ENCODE results near the gene TIMP2. TPM values are rescaled to one million over a fixed set of nuclear protein-coding genes. Genes with fewer than 3 reads are reported as not detected.
A peak's percentile ranks its signal among the peaks of the same experiment; 100 is the strongest.
"Not testable (repeated sequence)": the region's sequence is repeated elsewhere in the genome, so short reads cannot be mapped to it uniquely, and the experiment has no call there.

The TIMP2 gene
- total RNA-seq, 1 donor from 2014 or later, result 318 TPM

- H3K9me3 ChIP-seq, result no peaks in the 10 kb centered on the region
- intact Hi-C loops (cut with DNase I), result no loop called here
- H3K27me3 ChIP-seq, result no peaks in the 10 kb centered on the region
- peak overlapping the region; percentile 83 for H3K27ac ChIP-seq
- peak; percentile 76 for DNase-seq
- TF ChIP-seq, protein P1, sequence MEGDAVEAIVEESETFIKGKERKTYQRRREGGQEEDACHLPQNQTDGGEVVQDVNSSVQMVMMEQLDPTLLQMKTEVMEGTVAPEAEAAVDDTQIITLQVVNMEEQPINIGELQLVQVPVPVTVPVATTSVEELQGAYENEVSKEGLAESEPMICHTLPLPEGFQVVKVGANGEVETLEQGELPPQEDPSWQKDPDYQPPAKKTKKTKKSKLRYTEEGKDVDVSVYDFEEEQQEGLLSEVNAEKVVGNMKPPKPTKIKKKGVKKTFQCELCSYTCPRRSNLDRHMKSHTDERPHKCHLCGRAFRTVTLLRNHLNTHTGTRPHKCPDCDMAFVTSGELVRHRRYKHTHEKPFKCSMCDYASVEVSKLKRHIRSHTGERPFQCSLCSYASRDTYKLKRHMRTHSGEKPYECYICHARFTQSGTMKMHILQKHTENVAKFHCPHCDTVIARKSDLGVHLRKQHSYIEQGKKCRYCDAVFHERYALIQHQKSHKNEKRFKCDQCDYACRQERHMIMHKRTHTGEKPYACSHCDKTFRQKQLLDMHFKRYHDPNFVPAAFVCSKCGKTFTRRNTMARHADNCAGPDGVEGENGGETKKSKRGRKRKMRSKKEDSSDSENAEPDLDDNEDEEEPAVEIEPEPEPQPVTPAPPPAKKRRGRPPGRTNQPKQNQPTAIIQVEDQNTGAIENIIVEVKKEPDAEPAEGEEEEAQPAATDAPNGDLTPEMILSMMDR (IDR thresholded peaks at IDR 0.05), result no peak
- H3K4me1 ChIP-seq, result peaks cover 39% of the 10 kb centered on the region
- peak; percentile 1 for ATAC-seq
- no peaks in the 10 kb centered on the region for H3K36me3 ChIP-seq
- peak overlapping the region; percentile 2 for H3K4me3 ChIP-seq
Observed at GRCh38 chr17:78879635-78880186, 45.5 kb downstream of the TIMP2 start.

GRCh38 chr17:78878871-78879527 is 46.2 kb downstream of the TIMP2 start:
- Histone ChIP-seq H3K4me3 (peak overlapping the region; percentile 2), H3K27me3 (no peaks in the 10 kb centered on the region), H3K27ac (peak overlapping the region; percentile 83), H3K4me1 (peaks cover 32% of the 10 kb centered on the region), H3K9me3 (no peaks in the 10 kb centered on the region), H3K36me3 (no peaks in the 10 kb centered on the region)
- intact Hi-C loops (cut with DNase I), result no loop called here
- no peak for DNase-seq
- ATAC-seq, result no peak
- TF ChIP-seq, protein P1 (IDR thresholded peaks at IDR 0.05), result no peak

GRCh38 chr17:78878261-78878660 is 46.9 kb downstream of the TIMP2 start:
- H3K27ac ChIP-seq, result no peak overlapping the region

DNA sequence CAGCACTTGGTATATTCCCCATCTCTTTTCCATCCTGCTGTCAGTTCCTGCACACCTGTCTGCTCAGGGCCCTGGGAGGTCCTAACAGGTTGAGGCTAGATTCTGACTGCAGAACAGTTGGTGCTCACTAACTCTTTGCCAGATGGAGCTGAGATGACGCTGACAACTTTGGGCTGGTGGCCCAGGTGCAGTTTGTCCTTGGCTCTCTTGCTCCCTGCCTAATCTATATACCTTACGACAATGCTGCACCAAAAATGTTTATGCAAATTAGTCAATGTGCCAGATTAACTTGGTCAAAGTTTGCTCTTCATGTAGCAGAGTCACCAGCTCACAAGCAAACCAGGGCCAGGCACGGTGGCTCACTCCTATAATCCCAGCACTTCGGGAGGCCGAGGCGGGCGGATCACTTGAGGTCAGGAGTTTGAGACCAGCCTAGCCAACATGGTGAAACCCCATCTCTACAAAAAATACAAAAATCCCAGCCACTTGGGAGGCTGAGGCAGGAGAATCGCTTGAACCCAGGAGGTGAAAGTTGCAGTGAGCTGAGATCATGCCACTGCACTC is 48.2 kb downstream of the TIMP2 start:
- peaks cover 14% of the 10 kb centered on the region for H3K4me1 ChIP-seq
- H3K9me3 ChIP-seq; ATAC-seq; DNase-seq; H3K4me3 ChIP-seq; H3K27me3 ChIP-seq; H3K27ac ChIP-seq; intact Hi-C loops (cut with DNase I): not testable (repeated sequence)
- peaks cover 10% of the 10 kb centered on the region for H3K36me3 ChIP-seq

More at GRCh38 chr17:78878261-78878660, 46.9 kb downstream of the TIMP2 start:
- Histone ChIP-seq H3K4me1 (peaks cover 25% of the 10 kb centered on the region), H3K27me3 (no peaks in the 10 kb centered on the region), H3K9me3 (no peaks in the 10 kb centered on the region), H3K36me3 (peaks cover 2% of the 10 kb centered on the region), H3K4me3 (no peak overlapping the region)
- intact Hi-C loops (cut with DNase I), result no loop called here
- ATAC-seq, result no peak
- TF ChIP-seq, protein P1 (IDR thresholded peaks at IDR 0.05), result no peak
- no peak for DNase-seq

DNA sequence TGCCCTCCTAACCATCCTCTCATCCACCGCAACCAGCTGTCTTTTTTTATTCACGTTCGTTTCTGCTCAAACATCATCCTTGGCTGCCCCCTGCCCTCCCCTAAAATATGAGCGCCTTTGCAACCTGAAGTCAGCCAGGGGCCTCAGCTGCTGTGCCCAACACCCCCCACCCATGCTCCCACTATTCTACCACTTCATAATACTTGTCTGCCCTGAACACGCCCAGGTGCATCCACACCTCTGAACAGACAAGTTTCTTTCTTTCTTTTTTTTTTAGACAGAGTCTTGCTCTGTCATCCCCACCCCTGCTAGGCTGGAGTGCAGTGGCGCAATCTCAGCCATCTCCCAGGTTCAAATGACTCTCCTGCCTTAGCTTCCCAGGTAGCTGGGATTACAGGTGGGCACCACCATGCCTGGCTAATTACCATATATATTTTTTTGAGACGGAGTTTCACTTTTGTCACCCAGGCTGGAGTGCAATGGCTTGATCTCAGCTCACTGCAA is 49.0 kb downstream of the TIMP2 start:
- intact Hi-C loops (cut with DNase I), result no loop called here
- Histone ChIP-seq H3K9me3 (no peaks in the 10 kb centered on the region), H3K36me3 (peaks cover 17% of the 10 kb centered on the region), H3K4me1 (peaks cover 14% of the 10 kb centered on the region), H3K27me3 (no peaks in the 10 kb centered on the region), H3K27ac (no peak overlapping the region), H3K4me3 (no peak overlapping the region)
- TF ChIP-seq, protein P1 (IDR thresholded peaks at IDR 0.05), result no peak
- DNase-seq (no peak), ATAC-seq (no peak)
